IMR-90 (cell line): ENCODE results near the gene GDF3. TPM values are rescaled to one million over a fixed set of nuclear protein-coding genes. Genes with fewer than 3 reads are reported as not detected.

ENCODE experiments used
- ATAC-seq: fragments of 200-7000 bp; cut with Tn5 transposase; 2 replicates; pipeline ENCODE4 v1.9.1; 2020; ENCODE audit warnings: low read depth, mild to moderate bottlenecking, moderate library complexity
- BruUV-seq: library from RNA; stranded (reverse); fragments of 400-500 nt; replicated peaks from 2 replicates; lab custom pipeline; 2021; lab: Mats Ljungman, UMichigan
- CTCF ChIA-PET: fragments of 300-600 bp; formaldehyde crosslinking; extraction: SDS; loops from one replicate; lab custom pipeline; 2021; ENCODE audit warnings: antibody characterized with exemption; lab: Yijun Ruan, JAX
- POLR2A ChIA-PET: fragments of 300-600 bp; sonication (Branson Sonifier 250); formaldehyde crosslinking; loops from one replicate; lab custom pipeline; 2022; ENCODE audit warnings: antibody characterized with exemption; ENCODE audit not compliant: unreplicated experiment; lab: Charles Lee
- DNase-seq: peaks from one replicate; pipeline ENCODE4 v3.0.0; 2013
- H2AFZ ChIP-seq: replicated peaks from 2 replicates; pipeline ENCODE3; 2013; ENCODE audit warnings: low read length, mild to moderate bottlenecking; ENCODE audit not compliant: poor library complexity
- H2AK5ac ChIP-seq: 2 replicates; pipeline ENCODE4 v1.6.1; 2013; ENCODE audit warnings: low read depth, low read length, inconsistent platforms
- H2AK9ac ChIP-seq: replicated peaks from 2 replicates; pipeline ENCODE3; 2013; ENCODE audit warnings: mild to moderate bottlenecking, low read depth, low read length, moderate library complexity; ENCODE audit not compliant: poor library complexity
- H2BK120ac ChIP-seq: 2 replicates; pipeline ENCODE4 v1.6.1; 2013; ENCODE audit warnings: low read depth, low read length, inconsistent platforms
- H2BK15ac ChIP-seq: 3 replicates; pipeline ENCODE4 v1.6.1; 2013; ENCODE audit warnings: low read depth, low read length, inconsistent platforms
- H2BK20ac ChIP-seq: 2 replicates; pipeline ENCODE4 v1.6.1; 2013; ENCODE audit warnings: low read depth, mild to moderate bottlenecking, inconsistent platforms, low read length, moderate library complexity
- H2BK5ac ChIP-seq: 2 replicates; pipeline ENCODE4 v1.6.1; 2013; ENCODE audit warnings: mild to moderate bottlenecking, low read depth, low read length, inconsistent platforms; ENCODE audit not compliant: poor library complexity, severe bottlenecking
- H3K14ac ChIP-seq: replicated peaks from 2 replicates; pipeline ENCODE4 v1.6.1; 2013; ENCODE audit warnings: low read depth, low read length, inconsistent platforms
- H3K18ac ChIP-seq: 2 replicates; pipeline ENCODE4 v1.6.1; 2013; ENCODE audit warnings: low read depth, low read length, control low read depth
- H3K23ac ChIP-seq: 2 replicates; pipeline ENCODE4 v1.6.1; 2013; ENCODE audit warnings: low read depth, low read length, inconsistent platforms
- H3K27ac ChIP-seq: 2 replicates; pipeline ENCODE4 v1.5.1; 2013; ENCODE audit warnings: mild to moderate bottlenecking, control low read depth, low read length; ENCODE audit not compliant: insufficient read depth
- H3K27me3 ChIP-seq: 2 replicates; pipeline ENCODE4 v1.6.1; 2013; ENCODE audit warnings: low read length; ENCODE audit not compliant: control insufficient read depth, insufficient read depth
- H3K36me3 ChIP-seq: 2 replicates; pipeline ENCODE4 v1.6.1; 2013; ENCODE audit warnings: low read length, mixed read lengths; ENCODE audit not compliant: control insufficient read depth, insufficient read depth
- H3K4ac ChIP-seq: 2 replicates; pipeline ENCODE4 v1.6.1; 2013; ENCODE audit warnings: low read depth, low read length, inconsistent platforms
- H3K4me1 ChIP-seq: 2 replicates; pipeline ENCODE4 v1.6.1; 2013; ENCODE audit warnings: low read length, mixed read lengths; ENCODE audit not compliant: control insufficient read depth, insufficient read depth
- H3K4me2 ChIP-seq: 2 replicates; pipeline ENCODE4 v1.6.1; 2013; ENCODE audit warnings: low read depth, mild to moderate bottlenecking, control low read depth, low read length, moderate library complexity
- H3K4me3 ChIP-seq: 2 replicates; pipeline ENCODE4 v1.5.1; 2013; ENCODE audit warnings: low read depth, mild to moderate bottlenecking, control low read depth, low read length, moderate library complexity; ENCODE audit not compliant: insufficient read depth
- H3K56ac ChIP-seq: 2 replicates; pipeline ENCODE4 v1.6.1; 2013; ENCODE audit warnings: low read length, inconsistent platforms; ENCODE audit not compliant: insufficient read depth; ENCODE audit errors: extremely low read depth
- H3K79me1 ChIP-seq, 2 experiments: 2 replicates each; pipeline ENCODE4 v1.6.1; 2013; ENCODE audit warnings: low read length in 2 of 2, inconsistent platforms in 1 of 2, low read depth in 1 of 2
- H3K9ac ChIP-seq: 2 replicates; pipeline ENCODE4 v1.6.1; 2013; ENCODE audit warnings: low read depth, low read length, control low read depth
- H3K9me1 ChIP-seq: 2 replicates; pipeline ENCODE4 v1.6.1; 2013; ENCODE audit warnings: low read length, inconsistent platforms; ENCODE audit not compliant: insufficient read depth
- H3K9me3 ChIP-seq: 2 replicates; pipeline ENCODE4 v1.6.1; 2013; ENCODE audit warnings: low read length; ENCODE audit not compliant: control insufficient read depth, insufficient read depth
- H4K20me1 ChIP-seq: 2 replicates; pipeline ENCODE4 v1.6.1; 2013; ENCODE audit warnings: low read length, inconsistent platforms; ENCODE audit not compliant: insufficient read depth
- H4K5ac ChIP-seq: 2 replicates; pipeline ENCODE4 v1.6.1; 2013; ENCODE audit warnings: mild to moderate bottlenecking, low read depth, low read length, control low read depth
- H4K8ac ChIP-seq, 2 experiments: 2 replicates each; pipeline ENCODE4 v1.6.1; 2013; ENCODE audit warnings: low read depth in 2 of 2, low read length in 2 of 2, control low read depth in 1 of 2, inconsistent platforms in 1 of 2
- H4K91ac ChIP-seq: 2 replicates; pipeline ENCODE4 v1.6.1; 2013; ENCODE audit warnings: low read depth, low read length, inconsistent platforms; ENCODE audit not compliant: insufficient read depth
- CHD1 ChIP-seq: IDR thresholded peaks from 2 replicates; pipeline ENCODE4 v1.6.1; 2012; ENCODE audit warnings: low read depth, low read length, improper control_type of control experiment
- MAZ ChIP-seq: IDR thresholded peaks from 2 replicates; pipeline ENCODE4 v1.6.1; 2012; ENCODE audit warnings: low read depth, mild to moderate bottlenecking, low read length, improper control_type of control experiment, moderate library complexity, borderline replicate concordance
- POLR2A ChIP-seq: IDR thresholded peaks from 2 replicates; pipeline ENCODE4 v1.6.1; 2012; ENCODE audit warnings: mild to moderate bottlenecking, low read depth, low read length
- RAD21 ChIP-seq: IDR thresholded peaks from 2 replicates; pipeline ENCODE4 v1.6.1; 2012; ENCODE audit warnings: low read length, improper control_type of control experiment
- WGBS, 2 experiments: methylation state at CpG; one replicate each; pipeline versions ENCODE4 v1.1.5 to v1.1.7; 2013; ENCODE audit warnings: missing lambda C conversion rate in 2 of 2; ENCODE audit not compliant: insufficient read length in 1 of 2; ENCODE audit errors: extremely low coverage in 2 of 2; 5-methylcytosine and 5-hydroxymethylcytosine counted together
- dilution Hi-C: fragments of 300-500 bp; cut with HindIII; formaldehyde crosslinking; loops from one replicate; pipeline ENCODE4 v1.14.3; 2018; ENCODE audit warnings: low sequenced_read_pairs; ENCODE audit not compliant: unreplicated experiment
- in situ Hi-C: fragments of 300-500 bp; cut with MboI; formaldehyde crosslinking; loops from 3 replicates; pipeline ENCODE4 v1.14.3; 2019; ENCODE audit warnings: low sequenced_read_pairs, inconsistent platforms, mixed read lengths
- intact Hi-C: fragments of 100-400 bp; cut with micrococcal nuclease; formaldehyde crosslinking; loops from 2 replicates; pipeline ENCODE4 v1.10.0; 2022
- polyA plus RNA-seq, 3 experiments: library from polyadenylated mRNA; depleted of rRNA; stranded (reverse); fragments of >200 nt; gene quantifications; 2 replicates each; pipeline ENCODE4 v1.2.3, GENCODE V29; 2012; ENCODE audit warnings: low replicate concordance in 1 of 3
- total RNA-seq: library from RNA; depleted of rRNA; stranded (reverse); fragments of >200 nt; gene quantifications from 2 replicates; pipeline ENCODE4 v1.2.3, GENCODE V29; 2012

The GDF3 gene
- total and polyA plus RNA-seq, 2 of the 4 experiments (the other 2 are of a cell fraction): not detected

GRCh38 chr12:7693793-7694192 lies 1.8 kb downstream of the GDF3 start:
- TF ChIP-seq CHD1: no peak
- TF ChIP-seq RAD21: no peak
- no peak for TF ChIP-seq POLR2A
- no peak for TF ChIP-seq MAZ
- Histone ChIP-seq H3K27ac (no peak overlapping the region), H3K14ac (no peak overlapping the region), H4K20me1 (no peaks in the 10 kb centered on the region), H4K8ac (no peak overlapping the region), H3K4me2 (no peak overlapping the region), H2AK5ac (no peak overlapping the region), H2BK15ac (no peak overlapping the region), H3K56ac (no peak overlapping the region), H3K9me1 (no peaks in the 10 kb centered on the region), H3K4me1 (no peaks in the 10 kb centered on the region), H2BK5ac (no peak overlapping the region), H3K18ac (no peak overlapping the region), H3K79me1 (no peaks in the 10 kb centered on the region), H4K5ac (no peak overlapping the region), H2AK9ac (no peak overlapping the region), H3K36me3 (no peaks in the 10 kb centered on the region), H3K9ac (no peak overlapping the region), H3K27me3 (no peaks in the 10 kb centered on the region), H3K4ac (no peak overlapping the region), H2BK120ac (no peak overlapping the region), H3K23ac (no peak overlapping the region), H2AFZ (no peak overlapping the region), H3K9me3 (peaks cover 9% of the 10 kb centered on the region; the same call in 1 of the 2 replicates), H2BK20ac (no peak overlapping the region), H4K91ac (no peak overlapping the region), H3K4me3 (no peak overlapping the region)
- in situ Hi-C loops (no loop called here), intact Hi-C loops (no loop called here), dilution Hi-C loops (no loop called here)
- DNase-seq (no peak), ATAC-seq (no peak)
- ChIA-PET POLR2A (no interaction called here), CTCF (interaction anchor here (0.6 kb wide), 1 partner anchor 31 kb away, joined by 6 read pairs; no protein-coding TSS in a partner anchor)
- 78% methylated on average over 4 of the region's 6 CpGs; no CpG with 5 or more reads in 1 of the 2 experiments for WGBS, 2 experiments
- no TSS peak for BruUV-seq
